HepG2 (cell line): ENCODE data around the gene PEF1. TPM values are rescaled to one million over a fixed set of nuclear protein-coding genes. Genes with fewer than 3 reads are reported as not detected.
A peak's percentile ranks its signal among the peaks of the same experiment; 100 is the strongest.

Source experiments
- AHR ChIP-seq: IDR thresholded peaks from 2 replicates; pipeline ENCODE4 v1.6.1; 2018; ENCODE audit warnings: missing genetic modification reagents, missing compliant biosample characterization
- CSRNP2 ChIP-seq: sonication (generic); formaldehyde crosslinking; conservative IDR thresholded peaks from 2 replicates; pipeline ENCODE4 v1.8.0; 2022; ENCODE audit warnings: low read depth, missing genetic modification reagents
- DBP ChIP-seq: sonication (generic); formaldehyde crosslinking; IDR thresholded peaks from 2 replicates; pipeline ENCODE4 v1.4.0; 2020; ENCODE audit warnings: missing genetic modification reagents; ENCODE audit errors: not compliant biosample characterization
- ELF1 ChIP-seq: sonication (generic); formaldehyde crosslinking; IDR thresholded peaks from 2 replicates; pipeline ENCODE4 v1.4.0; 2020; ENCODE audit warnings: missing genetic modification reagents
- ERF ChIP-seq: IDR thresholded peaks from 2 replicates; pipeline ENCODE4 v1.6.1; 2018; ENCODE audit warnings: missing biosample characterization, missing genetic modification reagents
- FOXA1 ChIP-seq, 2 experiments: fragments of 450-650 bp in 1 of 2; sonication (generic) in 1 of 2; formaldehyde crosslinking in 1 of 2; IDR thresholded peaks; 2 replicates each; pipeline versions ENCODE4 v1.4.0 to v1.6.1; 2016 to 2020; ENCODE audit warnings: missing genetic modification reagents in 1 of 2
- FOXA3 ChIP-seq: IDR thresholded peaks from 2 replicates; pipeline ENCODE4 v1.6.1; 2016; ENCODE audit warnings: missing genetic modification reagents, missing compliant biosample characterization
- FOXJ3 ChIP-seq: sonication (generic); formaldehyde crosslinking; IDR thresholded peaks from 2 replicates; pipeline ENCODE4 v1.4.0; 2020; ENCODE audit warnings: missing genetic modification reagents, mild to moderate bottlenecking, borderline replicate concordance
- GLMP ChIP-seq: sonication (generic); formaldehyde crosslinking; IDR thresholded peaks from 2 replicates; pipeline ENCODE4 v1.9.0; 2021; ENCODE audit warnings: missing genetic modification reagents, mild to moderate bottlenecking, borderline replicate concordance
- IRX3 ChIP-seq: sonication (generic); formaldehyde crosslinking; IDR thresholded peaks from 2 replicates; pipeline ENCODE4 v1.8.1; 2023; ENCODE audit warnings: mild to moderate bottlenecking, low read depth, missing genetic modification reagents, borderline replicate concordance
- JUN ChIP-seq: sonication (generic); formaldehyde crosslinking; IDR thresholded peaks from 2 replicates; pipeline ENCODE4 v1.4.0; 2020; ENCODE audit warnings: mild to moderate bottlenecking, missing genetic modification reagents
- KLF9 ChIP-seq: IDR thresholded peaks from 2 replicates; pipeline ENCODE4 v1.6.1; 2016; ENCODE audit warnings: low read depth
- MAFK ChIP-seq, 2 experiments: IDR thresholded peaks in 1 of 2; conservative IDR thresholded peaks in 1 of 2; 2 replicates each; pipeline ENCODE4 v1.6.1; 2011; ENCODE audit warnings: improper control_type of control experiment in 2 of 2, low read length in 2 of 2
- MLX ChIP-seq: IDR thresholded peaks from 2 replicates; pipeline ENCODE4 v1.6.1; 2016
- NFE2 ChIP-seq: sonication (generic); formaldehyde crosslinking; IDR thresholded peaks from 2 replicates; pipeline ENCODE4 v1.4.0; 2020; ENCODE audit warnings: missing genetic modification reagents
- PAF1 ChIP-seq: IDR thresholded peaks from 2 replicates; pipeline ENCODE4 v1.6.1; 2016; ENCODE audit warnings: missing genetic modification reagents, missing compliant biosample characterization
- PCBP2 ChIP-seq: fragments of 200-400 bp; formaldehyde crosslinking; optimal IDR thresholded peaks from 2 replicates; pipeline ENCODE3; 2018; ENCODE audit warnings: low read length, low read depth; ENCODE audit not compliant: poor library complexity, severe bottlenecking
- RXRB ChIP-seq: IDR thresholded peaks from 2 replicates; pipeline ENCODE4 v1.6.1; 2016; ENCODE audit warnings: borderline replicate concordance, missing genetic modification reagents, missing compliant biosample characterization
- SSRP1 ChIP-seq: IDR thresholded peaks from 2 replicates; pipeline ENCODE4 v1.6.1; 2016; ENCODE audit warnings: control low read depth
- TRIM22 ChIP-seq: fragments of 450-650 bp; IDR thresholded peaks from 2 replicates; pipeline ENCODE4 v1.6.1; 2017
- ZNF205 ChIP-seq: IDR thresholded peaks from 2 replicates; pipeline ENCODE4 v1.6.1; 2018; ENCODE audit warnings: missing biosample characterization, missing genetic modification reagents
- ZNF749 ChIP-seq: sonication (generic); formaldehyde crosslinking; IDR thresholded peaks from 2 replicates; pipeline ENCODE4 v1.8.0; 2022; ENCODE audit warnings: mild to moderate bottlenecking, missing genetic modification reagents, moderate library complexity, borderline replicate concordance
- polyA plus RNA-seq, 8 experiments: library from polyadenylated mRNA; depleted of rRNA in 3 of 8; stranded (reverse) in 7 of 8; unstranded in 1 of 8; fragments of >200 nt; fragmentation: Illumina TruSeq in 4 of 8; extraction: Trizol in 4 of 8; gene quantifications; 2 replicates each; pipeline versions ENCODE4 v1.2.1 to v1.2.3, GENCODE V29; 2011 to 2016; ENCODE audit warnings: low read depth in 4 of 8, missing spikeins in 1 of 8, mixed read lengths in 1 of 8; ENCODE audit not compliant: insufficient read depth in 1 of 8
- total RNA-seq, 5 experiments: library from RNA; depleted of rRNA; stranded (reverse); fragments of >200 nt; fragmentation: Illumina TruSeq; extraction: Trizol; gene quantifications; 2 replicates each; pipeline ENCODE4 v1.2.3, GENCODE V29; 2016; ENCODE audit warnings: low read depth in 1 of 5
- TF ChIP-seq, protein P1 (sequence below): sonication (generic); formaldehyde crosslinking; IDR thresholded peaks from 2 replicates; pipeline ENCODE4 v1.9.0; 2021; ENCODE audit warnings: missing genetic modification reagents, borderline replicate concordance

PEF1 gene
- total and polyA plus RNA-seq, 2 of the 13 experiments (the other 11 are each of a cell fraction or from before 2014, with no cell fraction given), result 57.1 to 57.8 TPM

DNA sequence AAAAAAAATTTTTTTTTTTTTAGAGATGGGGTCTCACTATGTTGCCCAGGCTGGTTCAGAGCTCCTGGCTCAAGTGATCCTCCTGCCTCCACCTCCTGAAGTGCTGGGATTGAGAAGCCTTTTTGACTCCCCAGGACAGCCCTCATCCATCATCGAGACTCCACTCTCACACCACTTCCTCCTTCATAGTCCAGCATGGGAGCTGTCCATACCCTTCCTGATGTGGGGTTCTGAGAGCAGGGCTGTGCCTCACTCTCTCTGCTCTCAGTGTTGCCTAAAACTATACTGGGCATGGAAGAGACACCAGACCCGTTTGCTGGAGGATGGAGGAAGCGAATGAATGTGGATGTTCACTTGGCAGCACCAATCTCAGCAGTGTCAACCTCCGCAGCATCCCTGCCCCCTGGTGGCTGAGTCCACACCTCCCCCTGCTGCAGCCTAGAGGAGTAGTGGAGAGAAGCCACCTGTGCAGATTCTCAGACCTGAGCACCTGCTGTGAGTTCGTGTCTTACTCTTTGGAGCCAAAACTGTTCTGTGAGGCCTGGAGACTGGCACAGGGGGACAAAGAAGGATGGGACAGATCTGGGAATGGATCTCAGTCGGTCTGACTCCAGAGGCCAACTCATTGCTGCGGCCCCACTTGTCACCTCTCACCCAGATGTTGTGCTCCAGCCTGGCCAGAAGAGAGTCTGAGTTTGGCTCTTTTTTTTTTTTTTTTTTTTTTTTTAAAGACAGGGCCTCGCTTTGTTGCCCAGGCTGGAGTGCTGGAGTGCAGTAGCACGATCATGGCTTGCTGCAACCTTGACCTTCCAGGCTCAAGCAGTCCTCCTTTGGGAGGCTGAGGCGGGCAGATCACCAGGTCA is 50.7 kb downstream of the PEF1 start (continued):
- TF ChIP-seq ZNF749 (CRISPR knock-in tag) (no peak), SSRP1 (0 out of 2 replicates have a peak, but pooled peaks have one; percentile 45), DBP (no peak), PAF1 (CRISPR knock-in tag) (no peak), TRIM22 (no peak), ERF (CRISPR knock-in tag) (no peak), RXRB (CRISPR knock-in tag) (peak; percentile 58; the same call in 1 of the 2 replicates), AHR (CRISPR knock-in tag) (no peak), MLX (CRISPR knock-in tag) (no peak), PCBP2 (no peak), ELF1 (CRISPR knock-in tag) (no peak), IRX3 (CRISPR knock-in tag) (no peak), FOXJ3 (CRISPR knock-in tag) (no peak), MAFK (conservative IDR thresholded peaks at IDR 0.05 in 1 of 2, IDR thresholded peaks at IDR 0.05 in 1 of 2; ENCODE audit: low read length in 2 of 2) (no peak), FOXA3 (no peak), NFE2 (no peak), JUN (CRISPR knock-in tag) (no peak), GLMP (CRISPR knock-in tag) (no peak), KLF9 (no peak), FOXA1 (IDR thresholded peaks at IDR 0.05) (no peak), FOXA1 (CRISPR knock-in tag; IDR thresholded peaks at IDR 0.05) (peak; percentile 20; the same call in 1 of the 2 replicates), ZNF205 (CRISPR knock-in tag) (0 out of 2 replicates have a peak, but pooled peaks have one; percentile 19), CSRNP2 (CRISPR knock-in tag) (no peak)
- TF ChIP-seq, protein P1, sequence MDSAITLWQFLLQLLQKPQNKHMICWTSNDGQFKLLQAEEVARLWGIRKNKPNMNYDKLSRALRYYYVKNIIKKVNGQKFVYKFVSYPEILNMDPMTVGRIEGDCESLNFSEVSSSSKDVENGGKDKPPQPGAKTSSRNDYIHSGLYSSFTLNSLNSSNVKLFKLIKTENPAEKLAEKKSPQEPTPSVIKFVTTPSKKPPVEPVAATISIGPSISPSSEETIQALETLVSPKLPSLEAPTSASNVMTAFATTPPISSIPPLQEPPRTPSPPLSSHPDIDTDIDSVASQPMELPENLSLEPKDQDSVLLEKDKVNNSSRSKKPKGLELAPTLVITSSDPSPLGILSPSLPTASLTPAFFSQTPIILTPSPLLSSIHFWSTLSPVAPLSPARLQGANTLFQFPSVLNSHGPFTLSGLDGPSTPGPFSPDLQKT, result no peak
